ENCODE data around the gene FHIT. TPM values are rescaled to one million over a fixed set of nuclear protein-coding genes. Genes with fewer than 3 reads are reported as not detected.

FHIT gene
- total and polyA plus RNA-seq, 11 donors: 4.2 to 26.8 (median 16.5) TPM

GRCh38 chr3:60384341-60384740 is 866.9 kb downstream of the FHIT start:
- WGBS, 4 donors: 54 to 64% (median 60%) methylated on average over 5 of the region's 5 CpGs
- DNase-seq (no peak), ATAC-seq (no peak)
- Histone ChIP-seq H3K9me3 (no peaks in the 10 kb centered on the region), H3K4me1 (no peaks in the 10 kb centered on the region), H3K4me3 (no peak overlapping the region), H3K36me3 (no peaks in the 10 kb centered on the region), H3K27ac (no peak overlapping the region), H3K27me3 (no peaks in the 10 kb centered on the region)
- TF ChIP-seq CTCF (IDR thresholded peaks at IDR 0.05) (no peak), POLR2A (IDR thresholded peaks at IDR 0.05) (no peak)
- intact Hi-C loops (cut with DNase I): no loop called here

GRCh38 chr3:60383345-60383744 is 867.9 kb downstream of the FHIT start:
- no peaks in the 10 kb centered on the region for H3K27me3 ChIP-seq
- WGBS, 4 donors: 81 to 91% (median 85%) methylated on average over 2 of the region's 2 CpGs
- H3K9me3 ChIP-seq: no peaks in the 10 kb centered on the region
- H3K36me3 ChIP-seq: no peaks in the 10 kb centered on the region
- no peak overlapping the region for H3K4me3 ChIP-seq
- no peak overlapping the region for H3K27ac ChIP-seq
- no peak for ATAC-seq
- intact Hi-C loops (cut with DNase I): no loop called here
- no peaks in the 10 kb centered on the region for H3K4me1 ChIP-seq
- DNase-seq: no peak
- TF ChIP-seq POLR2A (IDR thresholded peaks at IDR 0.05) (no peak), CTCF (IDR thresholded peaks at IDR 0.05) (no peak)

GRCh38 chr3:60366486-60366885 is 884.8 kb downstream of the FHIT start:
- intact Hi-C loops (cut with DNase I): no loop called here
- TF ChIP-seq CTCF (IDR thresholded peaks at IDR 0.05) (no peak), POLR2A (IDR thresholded peaks at IDR 0.05) (no peak)
- no peak for DNase-seq
- Histone ChIP-seq H3K27ac (no peak overlapping the region), H3K36me3 (no peaks in the 10 kb centered on the region), H3K27me3 (no peaks in the 10 kb centered on the region), H3K4me3 (no peak overlapping the region), H3K9me3 (peaks cover 0 to 9% (median 0%) of the 10 kb centered on the region in 12 donors), H3K4me1 (no peaks in the 10 kb centered on the region)
- ATAC-seq: no peak
- WGBS, 4 donors: 86 to 93% (median 89%) methylated on average over 2 of the region's 2 CpGs

GRCh38 chr3:60365360-60365759 is 885.9 kb downstream of the FHIT start:
- DNase-seq: no peak
- Histone ChIP-seq H3K4me3 (no peak overlapping the region), H3K27ac (no peak overlapping the region), H3K9me3 (peaks cover 0 to 9% (median 0%) of the 10 kb centered on the region in 12 donors), H3K4me1 (no peaks in the 10 kb centered on the region), H3K27me3 (no peaks in the 10 kb centered on the region), H3K36me3 (no peaks in the 10 kb centered on the region)
- 0 to 47% (median 40%) methylated on average over 2 of the region's 2 CpGs for WGBS, 4 donors
- intact Hi-C loops (cut with DNase I): no loop called here
- no peak for TF ChIP-seq POLR2A (IDR thresholded peaks at IDR 0.05)
- no peak for TF ChIP-seq CTCF (IDR thresholded peaks at IDR 0.05)
- no peak for ATAC-seq
